Stimulated activated naive CD4-positive, alpha-beta T cell (primary cell): ENCODE data around the gene SOX6.
"Not testable (repeated sequence)": the region's sequence is repeated elsewhere in the genome, so short reads cannot be mapped to it uniquely, and the experiment has no call there.

ENCODE experiments used
- DNase-seq, 6 experiments: peaks; one replicate each; lab custom pipeline; 2025; lab: John Stamatoyannopoulos, UW

SOX6 gene

DNA sequence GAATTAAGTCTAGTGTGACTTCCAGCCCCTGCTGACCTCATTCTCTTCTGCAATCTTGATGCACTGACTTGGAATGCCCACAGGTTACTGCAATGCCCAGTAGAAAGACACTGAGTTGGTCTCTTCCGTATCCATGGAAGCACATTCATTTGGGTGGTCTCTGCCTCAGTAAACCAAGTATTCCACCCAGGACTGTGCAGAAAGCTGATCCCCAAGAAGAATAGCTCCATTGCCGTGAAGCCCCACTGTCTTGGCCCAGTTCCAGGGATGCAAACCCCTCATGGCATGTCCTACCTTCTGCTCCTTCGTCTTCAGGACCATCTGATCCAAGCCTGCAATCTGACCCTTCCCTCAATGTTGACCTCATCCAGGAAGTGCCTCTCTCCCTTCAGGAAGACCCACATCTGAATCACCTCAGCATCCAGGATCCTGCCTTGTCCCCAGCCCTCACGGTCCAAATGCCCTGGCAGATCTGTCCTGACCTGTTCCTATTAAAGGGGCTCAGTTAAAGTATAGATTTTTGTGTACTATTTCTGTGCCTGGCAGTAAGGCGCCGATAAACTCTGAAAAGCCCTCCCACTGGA, 425.8 kb downstream of the SOX6 start:
- DNase-seq: no peak

DNA sequence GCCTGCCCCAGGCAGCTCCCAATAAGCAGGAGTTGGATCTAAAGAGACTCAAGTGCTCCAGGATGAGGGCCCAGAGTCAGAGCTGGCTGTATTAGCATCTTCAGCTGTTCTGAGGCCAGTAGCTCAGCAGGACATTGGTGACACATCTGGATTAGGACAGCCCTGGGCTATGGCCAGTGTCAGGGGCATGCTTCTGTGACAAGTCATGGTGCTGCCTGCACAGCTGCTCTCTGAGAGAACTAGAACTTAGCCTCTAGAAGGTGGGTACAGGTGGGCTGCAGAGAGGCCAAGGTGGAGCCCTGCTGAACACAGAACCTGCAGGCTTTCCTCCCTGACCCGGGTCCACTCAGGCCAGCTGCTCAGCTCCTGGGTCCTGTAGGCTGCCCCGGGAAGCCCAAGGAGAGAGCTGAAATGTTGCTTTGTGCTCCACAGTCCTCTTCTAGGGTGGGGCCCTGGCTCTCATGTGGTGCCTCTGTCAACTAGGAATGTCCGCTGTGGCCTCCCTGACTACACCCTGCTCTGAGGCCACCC, 426.9 kb downstream of the SOX6 start:
- DNase-seq: no peak

DNA sequence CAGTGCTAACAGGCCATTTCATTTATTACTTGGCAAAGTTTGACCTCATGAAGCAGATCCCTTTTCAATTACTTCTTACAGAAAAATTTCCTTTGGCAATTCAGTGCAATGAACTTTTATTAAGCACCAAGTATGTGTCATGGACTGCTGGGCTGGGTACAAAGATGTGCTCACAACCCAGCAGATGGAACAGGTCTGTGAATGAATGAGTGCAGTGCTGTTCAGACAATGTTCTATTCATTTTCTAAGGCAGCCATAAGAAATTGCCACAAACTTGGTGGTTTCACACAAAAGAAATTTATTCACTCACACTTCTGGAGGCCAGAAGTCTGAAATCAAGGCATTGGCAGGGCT, 428.5 kb downstream of the SOX6 start:
- DNase-seq: no peak

DNA sequence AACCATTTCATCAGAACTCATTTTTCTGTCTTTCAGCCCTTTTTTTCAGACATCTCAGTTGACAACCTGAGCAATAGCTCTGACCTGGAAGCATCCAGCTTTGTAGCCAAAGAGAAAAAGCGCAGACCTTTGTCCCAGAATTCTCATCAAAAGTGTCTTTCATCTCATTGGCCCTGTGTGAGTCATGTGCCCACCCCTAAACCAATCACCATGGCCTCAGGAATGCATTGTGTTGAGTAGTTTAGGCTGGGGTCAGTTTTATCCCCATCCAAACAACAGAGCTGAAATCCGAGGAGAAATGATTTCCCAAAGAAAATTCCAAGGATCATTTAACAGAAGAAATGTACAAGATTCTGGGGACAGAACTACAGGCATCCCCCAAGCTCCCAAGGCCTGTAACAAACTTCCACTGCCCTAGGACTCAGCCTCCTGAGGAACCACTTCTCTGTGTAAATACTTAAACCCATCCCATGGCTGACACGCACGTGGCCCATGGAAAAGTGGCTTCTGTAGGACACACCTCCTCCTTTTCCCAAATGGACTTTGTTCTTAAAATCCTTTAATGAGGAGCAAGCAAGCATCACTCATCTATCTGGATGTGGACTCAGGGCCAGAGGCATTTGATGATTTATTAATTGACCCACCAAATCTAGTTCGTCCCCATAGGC, 429.0 kb downstream of the SOX6 start:
- no peak for DNase-seq

DNA sequence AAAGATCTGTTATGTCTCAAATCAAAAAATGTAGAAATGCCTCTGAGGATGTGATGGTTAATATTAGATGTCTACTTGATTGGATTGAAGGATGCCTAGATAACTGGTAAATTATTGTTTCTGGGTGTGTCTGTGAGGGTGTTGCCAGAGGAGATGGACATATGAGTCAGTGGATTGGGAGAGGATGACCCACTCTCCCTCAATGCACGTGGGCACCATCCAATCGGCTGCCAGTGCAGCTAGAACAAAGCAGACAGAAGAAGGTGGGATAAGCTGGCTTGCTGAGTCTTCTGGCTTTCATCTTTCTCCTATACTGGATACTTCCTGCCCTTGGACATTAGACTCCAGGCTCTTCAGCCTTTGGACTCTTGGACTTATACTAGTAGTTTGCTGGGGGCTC, 430.3 kb downstream of the SOX6 start:
- DNase-seq: no peak

DNA sequence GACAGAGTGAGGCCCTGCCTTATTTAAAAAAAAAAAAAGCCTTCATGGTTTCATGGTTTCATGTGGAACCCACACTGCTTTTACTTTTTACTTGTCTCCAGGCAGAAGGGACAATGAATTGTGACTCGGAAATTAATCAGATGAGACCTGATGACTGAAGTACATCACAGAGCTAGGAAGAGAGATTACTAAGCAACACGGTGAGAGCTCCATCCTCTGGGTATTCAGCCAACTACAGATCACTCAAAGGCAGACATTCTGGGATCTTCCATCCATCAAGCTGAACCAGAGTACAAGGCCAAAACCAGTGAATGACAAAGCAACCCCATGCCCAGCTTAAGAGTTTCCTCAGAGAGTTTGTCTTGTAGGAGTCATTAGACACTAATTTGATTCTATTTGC, 433.2 kb downstream of the SOX6 start:
- no peak for DNase-seq

DNA sequence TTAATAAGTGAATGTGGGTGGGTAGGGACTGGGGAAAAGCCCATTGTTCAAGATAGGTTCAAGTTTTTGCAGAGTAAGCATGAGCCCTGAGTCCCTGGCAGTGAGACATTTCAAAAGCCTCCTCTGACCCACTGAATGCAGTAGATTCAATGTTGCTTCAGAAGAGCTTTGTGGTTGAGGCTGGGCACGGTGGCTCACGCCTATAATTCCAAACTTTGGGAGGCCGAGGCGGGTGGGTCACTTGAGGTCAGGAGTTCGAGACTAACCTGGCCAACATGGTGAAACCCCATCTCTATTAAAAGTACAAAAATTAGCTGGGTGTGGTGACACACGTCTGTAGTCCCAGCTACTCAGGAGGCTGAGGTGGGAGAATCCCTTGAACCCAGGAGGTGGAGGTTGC, 433.6 kb downstream of the SOX6 start:
- not testable (repeated sequence) for DNase-seq

DNA sequence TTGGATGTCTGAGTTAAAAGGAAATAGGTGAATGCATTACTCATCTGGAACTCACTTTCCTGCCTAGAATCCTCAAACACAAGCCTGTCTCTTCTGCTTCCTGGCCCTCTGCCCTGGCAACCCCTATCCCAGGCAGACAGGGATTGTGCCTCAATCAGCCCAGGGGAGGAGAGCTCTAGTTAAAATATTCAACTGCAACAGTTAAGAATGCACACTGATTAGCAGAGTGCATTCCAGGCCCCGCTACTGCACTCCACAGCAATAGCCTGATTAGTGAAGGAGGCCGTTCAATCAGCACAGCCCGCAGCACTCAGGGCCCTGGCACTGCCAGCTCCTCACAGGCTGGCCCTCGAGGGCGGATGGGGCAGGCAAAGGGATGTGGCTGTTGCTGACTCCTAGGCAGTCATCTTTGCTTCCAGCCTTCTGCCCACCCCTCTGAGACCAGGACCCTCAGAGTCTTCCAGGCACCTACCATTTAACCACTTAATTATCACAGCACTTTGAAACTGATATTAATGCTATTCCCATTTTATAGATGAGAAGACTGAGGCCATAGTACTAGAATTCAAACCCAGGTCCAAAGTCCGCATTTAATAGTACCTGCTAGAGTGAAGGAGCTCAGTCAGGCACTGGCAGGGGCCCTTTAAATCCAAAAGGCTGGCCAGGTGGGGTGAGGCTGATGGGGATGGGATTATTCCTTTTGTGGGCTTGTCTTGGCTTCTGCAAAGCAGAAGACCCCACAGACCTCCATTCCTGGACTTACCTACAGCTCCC, 435.3 kb downstream of the SOX6 start:
- DNase-seq: no peak

DNA sequence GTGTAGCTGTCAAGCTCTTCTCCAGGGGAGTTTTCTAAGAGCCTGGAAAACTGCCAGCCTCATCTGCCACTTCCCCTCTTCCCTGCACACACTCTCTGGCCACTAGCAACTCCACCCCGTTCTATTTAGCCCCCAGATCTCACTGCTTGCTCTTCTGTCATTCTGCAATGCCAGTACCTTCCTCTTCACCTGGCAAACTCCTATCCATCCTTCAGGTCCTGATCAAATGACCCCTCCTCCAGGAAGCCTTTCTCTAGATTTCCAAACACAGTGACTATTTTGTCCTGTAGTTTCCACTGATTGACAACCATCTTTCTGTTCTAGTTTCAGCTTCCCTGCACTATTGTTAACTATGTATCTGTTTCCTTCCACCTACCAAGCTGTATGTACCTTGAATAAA, 437.7 kb downstream of the SOX6 start:
- DNase-seq: no peak

DNA sequence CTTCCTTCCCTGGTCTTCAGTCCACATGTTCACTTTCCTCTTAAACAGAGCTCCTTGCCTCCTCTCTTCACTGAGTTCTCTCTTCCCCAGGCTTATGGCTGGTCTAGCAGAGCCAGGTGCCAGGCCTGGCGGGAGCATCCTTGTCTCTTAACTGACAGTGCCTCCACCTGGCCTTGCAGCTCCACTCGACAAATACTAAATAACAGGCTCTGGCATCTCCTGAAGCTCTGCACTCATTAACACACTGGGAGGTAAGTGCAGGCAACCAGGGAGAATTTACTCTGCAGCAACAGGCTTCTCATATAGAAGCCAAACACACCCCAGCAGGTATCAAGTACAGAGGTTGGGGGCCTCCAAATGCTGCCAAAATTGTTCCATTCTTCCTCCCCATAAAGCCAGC, 438.1 kb downstream of the SOX6 start:
- no peak for DNase-seq
